ENCODE measurements around the gene AP1M1.
"Not testable (repeated sequence)": the region's sequence is repeated elsewhere in the genome, so short reads cannot be mapped to it uniquely, and the experiment has no call there.

AP1M1 gene

GRCh38 chr19:16197622-16198369, at the start of gene AP1M1:
TSS of gene AP1M1 (plus strand) at chr19:16197911. CDS start at chr19:16198027, 116 bp downstream.
- peak; percentile 97 for DNase-seq

DNA sequence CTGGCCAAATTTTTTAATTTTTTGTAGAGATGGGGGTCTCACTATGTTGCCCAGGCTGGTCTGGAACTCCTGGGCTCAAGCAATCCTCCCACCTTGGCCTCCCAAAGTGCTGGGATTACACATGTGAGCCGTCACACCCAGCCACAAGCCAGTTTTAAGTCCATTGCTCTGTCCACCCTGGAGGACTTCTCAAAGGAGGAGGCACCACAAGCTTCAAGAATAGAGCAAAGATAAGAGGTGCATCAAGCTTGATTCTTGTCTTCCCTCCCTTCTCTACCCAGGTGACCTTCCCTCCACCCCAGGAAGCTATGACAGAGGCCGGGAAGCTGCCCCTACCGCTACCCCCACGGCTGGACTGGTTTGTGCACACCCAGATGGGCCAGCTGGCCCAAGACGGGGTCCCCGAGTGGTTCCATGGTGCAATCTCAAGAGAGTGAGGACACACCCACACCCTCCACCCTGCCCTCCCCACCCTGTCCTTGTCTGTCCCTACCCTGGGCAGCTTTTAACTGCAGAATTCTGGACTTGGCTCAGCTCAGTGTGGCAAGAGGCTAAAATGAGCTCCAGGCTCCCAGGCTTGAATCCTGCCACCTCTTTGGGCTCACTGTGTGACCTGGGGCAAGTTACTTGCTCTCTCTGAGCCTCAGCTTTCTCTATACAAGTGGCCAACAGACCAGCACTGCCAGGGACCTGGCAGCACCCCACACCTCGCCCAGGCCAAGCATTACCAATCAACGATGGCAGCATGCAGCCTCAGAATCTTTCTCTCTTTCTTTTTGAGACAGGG, 49.1 kb upstream of the AP1M1 start:
- no peak for DNase-seq

GRCh38 chr19:16153582-16154336, 44.0 kb upstream of the AP1M1 start:
- DNase-seq = peak; percentile 11

GRCh38 chr19:16154557-16154956, 43.2 kb upstream of the AP1M1 start:
- no peak for DNase-seq

DNA sequence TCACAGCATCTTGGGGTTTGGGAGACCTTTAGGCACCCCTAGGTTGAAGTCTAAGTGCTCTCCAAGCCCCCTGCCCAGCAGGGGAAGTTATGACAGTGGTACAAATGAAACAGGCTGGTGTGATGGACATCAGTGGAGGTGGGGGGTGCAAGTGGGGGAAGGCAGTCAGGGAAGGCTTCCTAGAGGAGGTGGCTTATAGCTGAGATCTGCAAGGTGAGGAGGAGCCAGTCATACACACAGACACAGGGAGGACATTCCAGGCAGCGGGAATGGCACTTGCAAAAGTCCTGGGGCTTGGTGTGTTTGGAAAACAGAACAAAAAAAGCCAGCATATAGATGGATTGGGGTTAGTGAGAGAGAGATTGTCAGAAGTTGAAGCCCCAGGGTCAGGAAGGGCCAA, 42.6 kb upstream of the AP1M1 start:
- DNase-seq = no peak

DNA sequence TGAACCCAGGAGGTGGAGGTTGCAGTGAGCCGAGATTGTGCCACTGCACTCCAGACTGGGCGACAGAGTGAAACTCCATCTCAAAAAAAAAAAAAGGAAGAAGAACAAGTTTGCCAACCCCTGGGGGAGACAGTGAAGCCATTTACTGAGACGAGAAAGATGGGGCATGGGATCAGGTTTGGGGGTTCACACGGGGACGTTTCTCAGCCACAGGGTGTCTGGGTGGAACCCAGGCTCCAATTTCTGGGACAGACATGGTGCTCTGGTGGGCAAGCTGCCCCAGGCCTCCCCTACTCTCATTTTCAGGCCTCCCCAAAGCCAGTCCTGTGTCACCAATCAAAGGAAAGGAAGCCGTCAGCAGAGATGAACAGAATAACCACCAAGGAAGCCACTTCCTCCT, 40.8 kb upstream of the AP1M1 start:
- no peak for DNase-seq

DNA sequence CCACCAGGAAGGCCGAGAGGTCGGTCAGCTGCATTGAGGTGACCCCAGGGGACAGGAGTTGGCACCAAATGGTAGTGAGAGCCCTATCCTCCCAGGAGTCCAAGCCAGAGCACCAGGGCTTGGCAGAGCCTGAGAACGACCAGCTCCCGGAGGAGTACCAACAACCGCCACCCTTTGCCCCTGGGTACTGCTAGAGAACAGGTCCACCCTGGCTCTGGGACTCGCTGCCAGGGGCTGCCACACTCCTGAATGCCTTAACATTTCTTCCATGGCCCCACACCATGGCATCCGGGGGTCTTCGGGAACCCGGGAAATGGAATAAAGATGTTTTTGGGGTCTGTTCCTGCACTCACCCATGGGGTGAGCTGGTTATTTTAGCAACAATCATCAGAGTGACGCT, 40.1 kb upstream of the AP1M1 start:
- DNase-seq = no peak

GRCh38 chr19:16159655-16160054, 38.1 kb upstream of the AP1M1 start:
- no peak for DNase-seq

DNA sequence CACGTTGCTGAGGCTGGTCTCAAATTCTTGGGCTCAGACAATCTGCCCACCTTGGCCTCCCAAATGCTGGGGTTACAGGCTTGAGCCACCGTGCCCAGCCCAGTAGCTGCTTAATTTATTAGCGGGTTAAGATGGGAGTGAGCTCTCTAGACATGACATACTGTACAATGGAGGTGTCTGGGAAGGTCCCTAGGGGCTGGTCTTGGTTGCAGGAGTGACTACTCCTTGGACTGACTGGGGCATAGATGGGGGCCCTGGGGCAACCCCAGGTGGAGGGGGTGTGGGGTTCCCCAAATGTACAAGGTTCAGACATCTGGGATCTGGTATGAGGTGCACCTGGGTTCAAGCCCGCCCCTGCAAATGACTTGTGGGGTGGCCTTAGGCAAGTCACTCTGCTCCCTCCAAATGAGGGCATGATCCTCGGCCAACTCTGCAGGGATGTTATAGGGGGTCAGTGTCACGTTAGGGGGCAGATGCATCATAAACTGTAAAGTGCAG, 37.2 kb upstream of the AP1M1 start:
- no peak for DNase-seq

DNA sequence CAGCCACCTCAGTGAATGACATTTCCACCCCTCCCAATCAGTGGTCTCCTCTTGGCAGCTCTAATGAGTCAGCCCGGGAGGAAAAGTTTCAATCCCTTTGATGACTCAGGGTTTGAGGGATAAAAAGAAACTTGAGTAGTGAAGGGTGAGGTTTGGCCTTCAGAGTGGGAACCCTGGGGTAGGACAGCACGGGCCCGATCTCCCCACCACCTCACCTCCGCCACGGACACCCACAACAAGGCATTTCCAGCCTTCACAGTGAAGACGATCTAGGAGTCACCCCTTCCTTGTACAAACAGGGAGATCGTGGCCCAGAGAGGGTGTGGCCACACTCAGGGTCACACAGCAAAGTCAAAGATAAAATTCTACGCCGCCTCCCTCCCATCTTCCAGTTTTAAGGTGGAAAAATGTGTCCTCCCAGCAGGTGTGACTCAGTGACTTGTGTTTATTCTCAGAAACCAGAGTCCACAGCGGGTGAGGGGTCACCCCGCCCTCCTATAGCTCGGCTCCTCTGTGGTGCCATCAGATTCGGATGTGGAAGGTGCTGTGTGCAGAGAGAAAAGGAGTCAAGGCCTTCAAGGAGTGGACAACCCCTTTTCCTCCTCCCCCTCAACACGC, 36.7 kb upstream of the AP1M1 start:
- DNase-seq = peak; percentile 15

- peak; percentile 39 for DNase-seq
Observed at GRCh38 chr19:16161840-16162239, 35.9 kb upstream of the AP1M1 start.

- no peak for DNase-seq
Observed at GRCh38 chr19:16164222-16164890, 33.4 kb upstream of the AP1M1 start.

DNA sequence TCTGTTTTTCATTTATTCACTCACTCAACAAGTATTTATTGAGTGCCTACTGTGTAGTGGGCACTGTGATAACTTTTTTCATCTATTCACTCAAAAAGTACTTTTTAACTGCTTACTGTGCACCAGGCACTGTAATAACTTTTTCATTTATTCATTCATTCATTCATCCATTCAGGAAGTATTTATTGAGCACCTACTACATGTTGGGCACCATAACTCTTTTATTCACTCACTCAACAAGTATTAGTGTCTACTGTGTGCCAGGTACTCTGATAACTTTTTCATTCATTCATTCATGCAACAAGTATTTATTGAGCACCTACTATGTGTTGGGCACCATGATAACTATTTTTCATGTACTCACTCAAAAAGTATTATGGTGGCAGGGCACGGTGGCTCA, 31.3 kb upstream of the AP1M1 start:
- no peak for DNase-seq

GRCh38 chr19:16167055-16167454, 30.7 kb upstream of the AP1M1 start:
- DNase-seq = peak; percentile 37

- peak; percentile 14 for DNase-seq
Observed at GRCh38 chr19:16168465-16169081, 29.1 kb upstream of the AP1M1 start.

GRCh38 chr19:16170134-16170533, 27.6 kb upstream of the AP1M1 start:
- DNase-seq = no peak

GRCh38 chr19:16175954-16176353, 21.8 kb upstream of the AP1M1 start:
- DNase-seq = no peak

DNA sequence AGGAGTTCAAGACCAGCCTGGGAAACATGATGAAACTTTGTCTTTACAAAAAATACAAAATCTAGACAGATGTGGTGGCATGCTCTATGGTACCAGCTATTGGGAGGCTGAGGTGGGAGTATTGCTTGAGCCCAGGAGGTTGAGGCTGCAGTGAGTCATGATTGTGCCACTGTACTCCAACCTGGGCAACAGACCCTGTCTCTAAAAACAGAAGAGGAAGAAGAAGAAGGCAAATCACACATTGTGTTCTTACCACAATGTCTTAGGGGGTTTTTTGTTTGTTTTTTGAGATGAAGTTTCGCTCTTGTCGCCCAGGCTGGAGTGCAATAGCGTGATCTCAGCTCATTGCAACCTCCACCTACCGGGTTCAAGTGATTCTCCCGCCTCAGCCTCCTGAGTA, 18.8 kb upstream of the AP1M1 start:
- not testable (repeated sequence) for DNase-seq

DNA sequence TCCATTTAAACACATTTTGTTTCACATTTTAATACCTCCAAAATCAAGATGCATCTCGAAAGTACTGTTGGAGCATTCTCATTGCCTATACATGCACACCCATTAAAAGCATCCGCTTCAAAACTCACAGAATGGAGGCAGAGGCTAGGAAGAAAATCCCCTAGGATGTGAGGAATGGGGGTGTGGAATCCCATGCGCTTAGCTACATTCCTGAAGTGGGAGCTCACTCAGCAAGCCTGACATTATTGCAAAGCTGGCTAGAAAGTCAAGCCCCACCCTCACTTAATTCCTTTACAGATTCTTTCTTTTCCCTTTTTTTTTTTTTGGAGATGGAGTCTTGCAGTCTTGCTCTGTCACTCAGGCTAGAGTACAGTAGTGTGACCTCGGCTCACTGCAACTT, 17.1 kb upstream of the AP1M1 start:
- DNase-seq = no peak

- DNase-seq = no peak
Observed at GRCh38 chr19:16184665-16185122, 13.0 kb upstream of the AP1M1 start.

DNA sequence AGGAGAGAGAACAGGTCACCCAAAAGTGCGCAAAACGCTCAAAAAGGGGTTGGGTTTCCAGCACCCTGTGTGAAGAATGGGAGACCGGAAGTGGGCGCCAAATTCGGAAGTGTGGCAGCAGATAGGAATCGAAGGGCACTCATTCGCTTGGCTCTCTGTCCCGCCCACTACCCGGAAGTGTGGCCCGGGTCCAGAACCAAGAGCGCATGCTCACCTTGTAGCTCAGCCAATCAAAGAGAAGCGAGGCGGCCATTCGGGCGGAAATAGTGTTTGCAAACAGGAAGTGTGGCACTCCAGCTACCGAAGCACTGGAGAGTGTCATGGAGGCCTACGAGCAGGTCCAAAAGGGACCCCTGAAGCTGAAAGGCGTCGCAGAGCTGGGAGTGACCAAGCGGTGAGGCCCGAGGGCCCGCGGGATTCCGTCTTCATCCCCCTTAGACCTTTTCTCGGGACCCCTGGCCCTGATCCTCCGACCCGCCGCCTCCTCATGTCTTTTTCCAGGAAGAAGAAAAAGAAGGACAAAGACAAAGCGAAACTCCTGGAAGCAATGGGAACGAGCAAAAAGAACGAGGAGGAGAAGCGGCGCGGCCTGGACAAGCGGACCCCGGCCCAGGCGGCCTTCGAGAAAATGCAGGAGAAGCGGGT, 12.5 kb upstream of the AP1M1 start, which contains the start of gene FAM32A:
FAM32A (plus strand) TSS at position 288 of the 645 bp plus-strand sequence; CDS start at position 321, 33 bp downstream.
- DNase-seq = peak; percentile 98

Data from DMS53 (cell line).